Measurements from ENCODE around the gene ANXA6. TPM values are rescaled to one million over a fixed set of nuclear protein-coding genes. Genes with fewer than 3 reads are reported as not detected.

The ANXA6 gene
- total and polyA plus RNA-seq, 2 donors (not counting 1 experiment from before 2014, with no cell fraction given): 136 to 300 TPM

DNA sequence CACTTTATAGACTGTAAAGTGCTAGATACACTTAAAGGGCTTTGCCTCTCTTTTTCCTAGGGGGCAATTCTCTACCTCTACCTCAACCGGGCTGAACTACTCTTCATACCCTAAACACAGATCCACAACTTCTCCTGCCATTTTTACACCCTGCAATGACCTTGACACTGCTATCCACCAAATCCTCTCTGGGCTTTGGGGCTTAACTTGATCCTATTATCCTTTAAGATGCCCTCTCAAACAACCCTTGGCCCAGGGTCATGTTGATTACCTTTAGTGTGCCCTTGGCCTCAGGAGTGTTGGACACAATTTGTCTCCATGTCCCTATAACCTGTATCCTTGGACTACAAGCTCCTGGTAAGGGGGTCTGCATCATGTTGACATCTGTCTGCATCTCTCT is 19.5 kb downstream of the ANXA6 start:
- Mint-ChIP-seq H3K4me1 (peaks cover 78% of the 10 kb centered on the region), H3K9me3 (ENCODE audit: insufficient read depth) (no peaks in the 10 kb centered on the region), H3K27ac (peak overlapping the region; percentile 51), H3K27me3 (no peaks in the 10 kb centered on the region), H3K4me3 (no peak overlapping the region)
- no peak for DNase-seq
- no peak for ATAC-seq (ENCODE audit: low read depth)
- intact Hi-C loops (cut with micrococcal nuclease): no loop called here
- POLR2A ChIA-PET: no interaction called here
- Histone ChIP-seq H3K27me3 (replicated peaks in 1 of 4; ENCODE audit: control extremely low read depth in 1 of 4, control insufficient read depth in 3 of 4, insufficient read depth in 4 of 4, low read length in 3 of 4) (no peaks in the 10 kb centered on the region), H3K4me3 (ENCODE audit: control extremely low read depth in 1 of 5, extremely low read depth in 1 of 5, insufficient read depth in 1 of 5, low read depth in 2 of 5, low read length in 4 of 5) (no peak overlapping the region), H3K9me3 (ENCODE audit: control extremely low read depth in 1 of 3, control insufficient read depth in 2 of 3, insufficient read depth in 1 of 3, low read length in 2 of 3) (no peaks in the 10 kb centered on the region), H3K36me3 (replicated peaks in 1 of 2; ENCODE audit: control extremely low read depth in 1 of 2, control insufficient read depth in 1 of 2, extremely low read depth in 1 of 2, insufficient read depth in 2 of 2, low read length in 1 of 2) (peaks cover 3 to 87% of the 10 kb centered on the region in 2 experiments), H2AFZ (ENCODE audit: insufficient read depth, low read depth, low read length, poor library complexity, severe bottlenecking) (no peak overlapping the region), H3K27ac (ENCODE audit: low read length in 2 of 2) (peak overlapping the region; percentile 1 to 67), H3K79me2 (ENCODE audit: control insufficient read depth, insufficient read depth, low read length) (peaks cover 49% of the 10 kb centered on the region), H3K4me1 (ENCODE audit: control insufficient read depth in 2 of 2, insufficient read depth in 2 of 2, low read length in 2 of 2) (peaks cover 51 to 85% of the 10 kb centered on the region in 2 donors), H3K9ac (ENCODE audit: low read length) (no peak overlapping the region), H4K20me1 (ENCODE audit: control insufficient read depth, insufficient read depth, low read length, poor library complexity, severe bottlenecking) (no peaks in the 10 kb centered on the region), H3K4me2 (replicated peaks; ENCODE audit: low read depth, low read length, poor library complexity, severe bottlenecking) (no peak overlapping the region)
- CTCF ChIA-PET: interaction anchor here (1.4 to 48.0 kb wide), 3 partner anchors 11 to 87 kb away, joined by 4 to 1701 read pairs (median 1701); partner anchors contain the start of gene ANXA6
- TF ChIP-seq EZH2 (IDR thresholded peaks at IDR 0.05; ENCODE audit: borderline replicate concordance, insufficient read depth, low read depth, low read length, poor library complexity, severe bottlenecking): no peak
- TF ChIP-seq, protein P1, sequence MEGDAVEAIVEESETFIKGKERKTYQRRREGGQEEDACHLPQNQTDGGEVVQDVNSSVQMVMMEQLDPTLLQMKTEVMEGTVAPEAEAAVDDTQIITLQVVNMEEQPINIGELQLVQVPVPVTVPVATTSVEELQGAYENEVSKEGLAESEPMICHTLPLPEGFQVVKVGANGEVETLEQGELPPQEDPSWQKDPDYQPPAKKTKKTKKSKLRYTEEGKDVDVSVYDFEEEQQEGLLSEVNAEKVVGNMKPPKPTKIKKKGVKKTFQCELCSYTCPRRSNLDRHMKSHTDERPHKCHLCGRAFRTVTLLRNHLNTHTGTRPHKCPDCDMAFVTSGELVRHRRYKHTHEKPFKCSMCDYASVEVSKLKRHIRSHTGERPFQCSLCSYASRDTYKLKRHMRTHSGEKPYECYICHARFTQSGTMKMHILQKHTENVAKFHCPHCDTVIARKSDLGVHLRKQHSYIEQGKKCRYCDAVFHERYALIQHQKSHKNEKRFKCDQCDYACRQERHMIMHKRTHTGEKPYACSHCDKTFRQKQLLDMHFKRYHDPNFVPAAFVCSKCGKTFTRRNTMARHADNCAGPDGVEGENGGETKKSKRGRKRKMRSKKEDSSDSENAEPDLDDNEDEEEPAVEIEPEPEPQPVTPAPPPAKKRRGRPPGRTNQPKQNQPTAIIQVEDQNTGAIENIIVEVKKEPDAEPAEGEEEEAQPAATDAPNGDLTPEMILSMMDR (IDR thresholded peaks at IDR 0.05): no peak
- 100% methylated on average over 1 of the region's 1 CpG for WGBS (ENCODE audit: insufficient coverage)

GRCh38 chr5:151137067-151137825 is 20.3 kb downstream of the ANXA6 start:
- H3K9me3 Mint-ChIP-seq (ENCODE audit: insufficient read depth): no peaks in the 10 kb centered on the region
- no peak for TF ChIP-seq EZH2 (IDR thresholded peaks at IDR 0.05; ENCODE audit: borderline replicate concordance, insufficient read depth, low read depth, low read length, poor library complexity, severe bottlenecking)
- TF ChIP-seq, protein P1 (IDR thresholded peaks at IDR 0.05): no peak
- H3K9ac ChIP-seq (ENCODE audit: low read length): no peak overlapping the region
- ATAC-seq (ENCODE audit: low read depth) (no peak), DNase-seq (no peak)
- H3K4me3 ChIP-seq (ENCODE audit: control extremely low read depth in 1 of 5, extremely low read depth in 1 of 5, insufficient read depth in 1 of 5, low read depth in 2 of 5, low read length in 4 of 5): no peak overlapping the region
- peak overlapping the region in 1 of 2 donors; percentile 67 for H3K27ac ChIP-seq (ENCODE audit: low read length in 2 of 2)
- 94% methylated on average over 5 of the region's 10 CpGs for WGBS (ENCODE audit: insufficient coverage)
- no peaks in the 10 kb centered on the region for H3K27me3 Mint-ChIP-seq
- intact Hi-C loops (cut with micrococcal nuclease): no loop called here
- no peak overlapping the region for H2AFZ ChIP-seq (ENCODE audit: insufficient read depth, low read depth, low read length, poor library complexity, severe bottlenecking)
- H3K4me3 Mint-ChIP-seq: no peak overlapping the region
- peaks cover 48% of the 10 kb centered on the region for H3K79me2 ChIP-seq (ENCODE audit: control insufficient read depth, insufficient read depth, low read length)
- ChIA-PET CTCF (interaction anchor here (0.8 to 48.0 kb wide), 4 partner anchors 10 to 105 kb away, joined by 3 to 1701 read pairs (median 852); partner anchors contain the start of gene ANXA6), POLR2A (interaction anchor here (1.4 kb wide), 1 partner anchor 9 kb away, joined by 3 read pairs; no protein-coding TSS in a partner anchor)
- no peak overlapping the region for H3K4me2 ChIP-seq (replicated peaks; ENCODE audit: low read depth, low read length, poor library complexity, severe bottlenecking)
- H3K4me1 Mint-ChIP-seq: peaks cover 78% of the 10 kb centered on the region
- no peaks in the 10 kb centered on the region for H3K9me3 ChIP-seq (ENCODE audit: control extremely low read depth in 1 of 3, control insufficient read depth in 2 of 3, insufficient read depth in 1 of 3, low read length in 2 of 3)
- no peaks in the 10 kb centered on the region for H4K20me1 ChIP-seq (ENCODE audit: control insufficient read depth, insufficient read depth, low read length, poor library complexity, severe bottlenecking)
- peaks cover 3 to 87% of the 10 kb centered on the region in 2 experiments for H3K36me3 ChIP-seq (replicated peaks in 1 of 2; ENCODE audit: control extremely low read depth in 1 of 2, control insufficient read depth in 1 of 2, extremely low read depth in 1 of 2, insufficient read depth in 2 of 2, low read length in 1 of 2)
- peak overlapping the region; percentile 51 for H3K27ac Mint-ChIP-seq
- H3K27me3 ChIP-seq (replicated peaks in 1 of 4; ENCODE audit: control extremely low read depth in 1 of 4, control insufficient read depth in 3 of 4, insufficient read depth in 4 of 4, low read length in 3 of 4): no peaks in the 10 kb centered on the region
- H3K4me1 ChIP-seq (ENCODE audit: control insufficient read depth in 2 of 2, insufficient read depth in 2 of 2, low read length in 2 of 2): peaks cover 51 to 85% of the 10 kb centered on the region in 2 donors

All from B cell (primary cell).